Kidney epithelial cell (primary cell): ENCODE measurements around the gene AAK1. TPM values are rescaled to one million over a fixed set of nuclear protein-coding genes. Genes with fewer than 3 reads are reported as not detected.
"Not testable (repeated sequence)": the region's sequence is repeated elsewhere in the genome, so short reads cannot be mapped to it uniquely, and the experiment has no call there.

Experiments used
- DNase-seq: peaks from one replicate; pipeline ENCODE4 v3.0.0-alpha.2; 2010; ENCODE audit warnings: low read depth
- H3K27me3 ChIP-seq: 2 replicates; pipeline ENCODE4 v1.6.0; 2011; ENCODE audit warnings: low read length; ENCODE audit not compliant: control insufficient read depth, insufficient read depth
- H3K36me3 ChIP-seq: 2 replicates; pipeline ENCODE4 v1.5.1; 2011; ENCODE audit warnings: low read length; ENCODE audit not compliant: control insufficient read depth, insufficient read depth
- H3K4me3 ChIP-seq: 2 replicates; pipeline ENCODE4 v1.5.1; 2011; ENCODE audit warnings: low read depth, mild to moderate bottlenecking, control low read depth, low read length
- CTCF ChIP-seq: IDR thresholded peaks from 2 replicates; pipeline ENCODE4 v1.5.1; 2011; ENCODE audit warnings: mild to moderate bottlenecking, moderate library complexity, low read length, control low read depth, inconsistent platforms; ENCODE audit not compliant: insufficient read depth, poor library complexity, severe bottlenecking
- total RNA-seq: library from RNA; depleted of rRNA; stranded (reverse); fragments of >200 nt; gene quantifications from 2 replicates; pipeline ENCODE4 v1.2.3, GENCODE V29; 2015

The AAK1 gene
- total RNA-seq, 1 donor from 2014 or later, result 32.5 TPM

DNA sequence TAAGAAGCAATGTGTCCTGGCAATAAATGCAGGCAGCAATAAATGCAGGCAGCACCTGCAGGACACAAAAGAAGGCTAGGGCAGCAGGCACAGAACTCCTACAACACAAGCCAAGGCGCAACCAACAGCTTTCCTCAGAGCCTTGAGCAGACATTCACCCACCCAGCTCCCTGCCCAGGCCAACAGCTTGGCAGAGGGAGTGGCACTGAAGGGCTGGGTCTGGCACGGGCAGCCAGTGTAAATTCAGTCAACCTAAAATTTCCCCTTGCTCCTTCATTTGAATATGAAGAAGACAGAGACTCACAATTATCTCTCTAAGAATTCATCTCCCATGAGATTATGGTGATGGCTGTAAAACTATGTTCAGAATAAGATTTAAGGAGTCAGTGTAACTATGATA lies 35.4 kb downstream of the AAK1 start:
- no peaks in the 10 kb centered on the region for H3K36me3 ChIP-seq
- no peak overlapping the region for H3K4me3 ChIP-seq
- TF ChIP-seq CTCF, result no peak
- no peak for DNase-seq
- no peaks in the 10 kb centered on the region for H3K27me3 ChIP-seq

GRCh38 chr2:69606771-69607170 lies 36.8 kb downstream of the AAK1 start:
- H3K36me3 ChIP-seq, H3K27me3 ChIP-seq, DNase-seq, H3K4me3 ChIP-seq: not testable (repeated sequence)

DNA sequence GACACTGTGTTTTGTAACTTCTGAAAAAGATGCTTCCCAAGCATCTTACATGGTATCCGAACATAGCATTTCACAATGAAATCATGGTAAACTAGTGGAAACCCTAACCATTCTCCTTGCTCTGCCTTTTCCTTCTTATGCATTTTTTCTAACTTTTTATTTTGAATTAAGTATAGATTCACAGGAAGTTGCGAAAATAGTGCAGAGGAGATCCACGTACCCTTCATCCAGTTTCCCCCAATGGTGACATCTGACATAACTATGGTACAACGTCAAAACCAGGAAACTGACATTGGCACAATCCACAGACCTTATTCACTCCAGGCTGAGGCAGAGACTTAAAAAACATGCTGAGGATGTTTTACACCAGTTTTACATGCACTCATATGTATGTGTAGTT lies 38.3 kb downstream of the AAK1 start:
- DNase-seq, result no peak
- H3K36me3 ChIP-seq, result no peaks in the 10 kb centered on the region
- no peak for TF ChIP-seq CTCF
- H3K4me3 ChIP-seq, result no peak overlapping the region
- no peaks in the 10 kb centered on the region for H3K27me3 ChIP-seq

- Histone ChIP-seq H3K27me3 (no peaks in the 10 kb centered on the region), H3K36me3 (no peaks in the 10 kb centered on the region), H3K4me3 (no peak overlapping the region)
- no peak for DNase-seq
- TF ChIP-seq CTCF, result no peak
Measured at GRCh38 chr2:69604836-69605235, 38.7 kb downstream of the AAK1 start.

DNA sequence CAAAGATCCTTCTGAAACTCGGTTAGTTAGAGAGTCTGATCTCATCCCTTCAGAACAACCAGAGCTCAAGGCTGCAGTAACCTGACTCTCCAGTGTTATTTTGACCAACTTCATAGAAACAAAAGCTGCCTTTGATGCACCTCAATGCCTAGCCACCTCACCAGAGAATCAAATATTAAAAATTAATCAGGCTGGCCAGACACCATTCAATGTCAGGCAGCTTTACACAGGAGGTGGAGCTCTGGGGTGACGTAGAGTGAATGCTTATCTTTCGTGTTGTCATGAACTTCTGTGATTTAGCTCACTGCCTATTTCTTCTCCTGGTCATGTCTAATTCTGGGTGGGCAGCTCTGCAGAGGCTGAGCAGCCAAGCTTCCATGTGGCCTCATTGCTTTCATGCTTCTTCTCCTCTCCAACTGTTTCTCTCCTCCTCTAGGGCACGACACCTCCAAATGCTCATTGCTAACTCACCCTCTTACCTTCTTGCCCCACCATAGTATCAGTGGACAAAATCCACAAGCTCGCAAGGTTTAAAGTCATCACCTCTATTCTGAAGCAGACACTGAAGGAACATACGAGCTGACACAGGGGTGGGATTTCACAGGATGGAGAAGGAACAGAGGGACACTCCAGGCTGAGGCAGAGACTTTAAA lies 39.4 kb downstream of the AAK1 start:
- no peak for TF ChIP-seq CTCF
- H3K27me3 ChIP-seq, result no peaks in the 10 kb centered on the region
- no peak for DNase-seq
- no peak overlapping the region for H3K4me3 ChIP-seq
- H3K36me3 ChIP-seq, result no peaks in the 10 kb centered on the region

- TF ChIP-seq CTCF, result no peak
- DNase-seq, result no peak
- Histone ChIP-seq H3K4me3 (no peak overlapping the region), H3K27me3 (no peaks in the 10 kb centered on the region), H3K36me3 (no peaks in the 10 kb centered on the region)
Measured at GRCh38 chr2:69603146-69603743, 40.3 kb downstream of the AAK1 start.
